IPS-NIHi7 (cell line): ENCODE results near the gene AGPAT2.

Experiments
- DNase-seq: peaks from one replicate; pipeline ENCODE4 v3.0.0; 2012; ENCODE audit warnings: mixed read lengths; ENCODE audit errors: extremely low spot score

Gene AGPAT2

GRCh38 chr9:136661641-136662325 lies 25.5 kb downstream of the AGPAT2 start:
- no peak for DNase-seq

- DNase-seq: no peak
Observed at GRCh38 chr9:136660971-136661550, 26.2 kb downstream of the AGPAT2 start.

GRCh38 chr9:136659861-136660784 lies 27.1 kb downstream of the AGPAT2 start:
- no peak for DNase-seq

GRCh38 chr9:136658849-136659535 lies 28.3 kb downstream of the AGPAT2 start:
- no peak for DNase-seq

GRCh38 chr9:136657974-136658848 lies 29.0 kb downstream of the AGPAT2 start:
- no peak for DNase-seq

GRCh38 chr9:136656795-136657611 lies 30.3 kb downstream of the AGPAT2 start:
- no peak for DNase-seq

GRCh38 chr9:136656183-136656738 lies 31.0 kb downstream of the AGPAT2 start:
- DNase-seq: no peak

GRCh38 chr9:136655536-136656182 lies 31.6 kb downstream of the AGPAT2 start:
- DNase-seq: no peak

- DNase-seq: no peak
Observed at GRCh38 chr9:136654820-136655535, 32.3 kb downstream of the AGPAT2 start.

- DNase-seq: no peak
Observed at GRCh38 chr9:136653323-136654079, 33.8 kb downstream of the AGPAT2 start.

- DNase-seq: no peak
Observed at GRCh38 chr9:136651860-136652259, 35.4 kb downstream of the AGPAT2 start.

- no peak for DNase-seq
Observed at GRCh38 chr9:136650648-136651047, 36.6 kb downstream of the AGPAT2 start.

- DNase-seq: no peak
Observed at GRCh38 chr9:136650021-136650420, 37.2 kb downstream of the AGPAT2 start.

- no peak for DNase-seq
Observed at GRCh38 chr9:136648751-136649150, 38.5 kb downstream of the AGPAT2 start.

- DNase-seq: no peak
Observed at GRCh38 chr9:136646827-136647711, 40.2 kb downstream of the AGPAT2 start.

- no peak for DNase-seq
Observed at GRCh38 chr9:136645903-136646754, 41.1 kb downstream of the AGPAT2 start.
